Loucy (cell line): ENCODE results near the gene CEP85L.

Experiments used
- EZH2phosphoT487 ChIP-seq: fragments of 200-600 bp; IDR thresholded peaks from 2 replicates; pipeline ENCODE4 v1.6.1; 2018; ENCODE audit warnings: antibody characterized with exemption, mild to moderate bottlenecking, moderate library complexity, borderline replicate concordance
- TF ChIP-seq, protein P1 (sequence below): fragments of 200-600 bp; sonication (generic); conservative IDR thresholded peaks from 2 replicates; pipeline ENCODE4 v1.5.1; 2014; ENCODE audit warnings: mild to moderate bottlenecking, antibody characterized with exemption, low read length

- TF ChIP-seq, protein P1, sequence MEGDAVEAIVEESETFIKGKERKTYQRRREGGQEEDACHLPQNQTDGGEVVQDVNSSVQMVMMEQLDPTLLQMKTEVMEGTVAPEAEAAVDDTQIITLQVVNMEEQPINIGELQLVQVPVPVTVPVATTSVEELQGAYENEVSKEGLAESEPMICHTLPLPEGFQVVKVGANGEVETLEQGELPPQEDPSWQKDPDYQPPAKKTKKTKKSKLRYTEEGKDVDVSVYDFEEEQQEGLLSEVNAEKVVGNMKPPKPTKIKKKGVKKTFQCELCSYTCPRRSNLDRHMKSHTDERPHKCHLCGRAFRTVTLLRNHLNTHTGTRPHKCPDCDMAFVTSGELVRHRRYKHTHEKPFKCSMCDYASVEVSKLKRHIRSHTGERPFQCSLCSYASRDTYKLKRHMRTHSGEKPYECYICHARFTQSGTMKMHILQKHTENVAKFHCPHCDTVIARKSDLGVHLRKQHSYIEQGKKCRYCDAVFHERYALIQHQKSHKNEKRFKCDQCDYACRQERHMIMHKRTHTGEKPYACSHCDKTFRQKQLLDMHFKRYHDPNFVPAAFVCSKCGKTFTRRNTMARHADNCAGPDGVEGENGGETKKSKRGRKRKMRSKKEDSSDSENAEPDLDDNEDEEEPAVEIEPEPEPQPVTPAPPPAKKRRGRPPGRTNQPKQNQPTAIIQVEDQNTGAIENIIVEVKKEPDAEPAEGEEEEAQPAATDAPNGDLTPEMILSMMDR: no peak
- no peak for TF ChIP-seq EZH2phosphoT487
Measured at GRCh38 chr6:118559659-118560058, 91.7 kb downstream of the CEP85L start.
